Activated naive CD4-positive, alpha-beta T cell treated with anti-CD3 and anti-CD28 coated beads, Interleukin-2, amount 50 U/mL, for 24 hours (primary cell): ENCODE data around the gene MEIS1.
"Not testable (repeated sequence)": the region's sequence is repeated elsewhere in the genome, so short reads cannot be mapped to it uniquely, and the experiment has no call there.

Source experiments
- H3K27ac Mint-ChIP-seq: one replicate; pipeline ENCODE4 v1.8.0; 2021; ENCODE audit warnings: mild to moderate bottlenecking, mixed read lengths
- H3K27me3 Mint-ChIP-seq: one replicate; pipeline ENCODE4 v1.8.0; 2021; ENCODE audit warnings: mixed read lengths
- H3K36me3 Mint-ChIP-seq: one replicate; pipeline ENCODE4 v1.8.0; 2021; ENCODE audit warnings: mixed read lengths
- H3K4me1 Mint-ChIP-seq: one replicate; pipeline ENCODE4 v1.8.0; 2021; ENCODE audit warnings: mixed read lengths
- H3K4me3 Mint-ChIP-seq: one replicate; pipeline ENCODE4 v1.8.0; 2021; ENCODE audit warnings: mild to moderate bottlenecking, mixed read lengths
- H3K9me3 Mint-ChIP-seq: one replicate; pipeline ENCODE4 v1.8.0; 2021; ENCODE audit warnings: mixed read lengths

MEIS1 gene

DNA sequence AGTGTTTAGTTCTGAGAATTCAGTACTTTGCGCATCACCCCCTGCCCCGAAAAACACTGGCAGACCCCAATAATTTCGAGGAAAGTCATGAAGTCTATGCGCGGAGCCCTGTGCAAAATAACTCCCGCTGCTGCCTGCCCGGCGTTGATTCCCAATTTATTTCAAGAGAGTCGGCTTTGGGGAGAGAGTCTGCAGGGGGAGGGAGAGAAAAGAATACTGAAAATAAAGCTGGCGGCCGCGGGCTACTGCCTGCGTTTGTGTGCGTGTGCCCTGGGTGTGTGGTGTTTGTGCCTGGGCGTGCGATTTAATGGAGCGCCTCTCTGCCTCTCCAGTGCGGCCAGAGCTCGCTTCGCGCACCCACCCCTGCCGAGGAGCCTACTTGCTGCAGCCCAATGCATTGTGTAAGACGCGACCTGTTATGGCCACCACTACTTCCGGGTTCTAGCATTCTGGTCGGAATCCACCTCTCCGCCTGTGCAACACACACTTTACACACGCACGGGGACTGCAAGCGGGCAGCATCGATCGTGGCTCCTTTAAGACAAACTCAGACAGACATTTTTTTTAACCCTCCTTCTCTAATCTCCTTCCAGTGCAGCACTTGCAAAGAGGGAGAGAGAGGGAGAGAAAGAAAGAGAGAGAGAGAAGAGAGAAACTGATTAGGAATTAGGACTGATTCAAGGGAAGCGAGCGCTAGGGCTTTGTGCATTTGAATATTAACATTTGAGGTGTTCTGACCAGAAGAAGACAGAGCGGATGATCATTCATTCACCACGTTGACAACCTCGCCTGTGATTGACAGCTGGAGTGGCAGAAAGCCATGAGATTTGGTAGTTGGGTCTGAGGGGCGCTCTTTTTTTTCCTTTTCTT is at the start of gene MEIS1:
MEIS1 (plus strand) TSS at position 447 of the 870 bp plus-strand sequence. CDS start 732 bp downstream, outside the sequence.
- Mint-ChIP-seq H3K36me3 (no peaks in the 10 kb centered on the region), H3K27me3 (peaks cover 68% of the 10 kb centered on the region), H3K4me3 (peak within 1 kb of the TSS; percentile 86), H3K27ac (peak within 1 kb of the TSS; percentile 8), H3K9me3 (no peaks in the 10 kb centered on the region), H3K4me1 (peaks cover 27% of the 10 kb centered on the region)

DNA sequence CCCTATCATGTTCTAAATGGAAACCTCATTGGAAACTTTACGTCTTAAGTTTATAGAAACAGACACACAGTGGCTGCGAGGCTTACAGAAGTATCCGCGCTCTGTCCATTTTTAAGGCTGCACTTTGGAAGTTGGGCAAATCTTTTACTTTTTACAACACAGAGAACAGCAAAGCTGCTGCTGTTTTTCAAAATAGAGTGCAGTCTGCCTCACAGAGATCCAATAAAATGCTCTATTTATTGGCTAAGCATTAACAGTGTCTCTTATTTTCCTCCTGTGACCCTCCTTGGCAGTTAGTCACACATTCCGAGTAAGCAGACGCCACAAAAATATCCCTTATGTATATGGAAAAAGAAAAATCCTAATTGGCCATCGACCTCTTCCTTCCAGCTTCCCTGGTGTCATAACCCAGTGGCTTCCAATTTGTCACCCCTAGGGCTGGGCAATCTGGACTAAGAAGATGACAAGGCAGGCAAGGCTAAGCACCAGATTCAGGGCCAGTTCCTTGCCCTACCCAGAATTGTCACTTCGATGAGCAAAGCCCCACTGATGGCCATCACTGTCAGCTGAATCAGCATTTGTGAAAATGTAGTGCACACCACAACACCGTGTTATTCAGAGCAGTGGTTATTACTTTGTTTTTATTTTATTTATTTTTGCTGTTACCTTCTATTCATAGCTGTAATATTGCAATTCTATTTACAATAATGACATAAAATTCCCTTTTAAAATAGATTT is 47.7 kb upstream of the MEIS1 start:
- no peaks in the 10 kb centered on the region for H3K36me3 Mint-ChIP-seq
- H3K4me3 Mint-ChIP-seq: no peak overlapping the region
- H3K4me1 Mint-ChIP-seq: no peaks in the 10 kb centered on the region
- H3K27me3 Mint-ChIP-seq: no peaks in the 10 kb centered on the region
- no peaks in the 10 kb centered on the region for H3K9me3 Mint-ChIP-seq
- H3K27ac Mint-ChIP-seq: no peak overlapping the region

DNA sequence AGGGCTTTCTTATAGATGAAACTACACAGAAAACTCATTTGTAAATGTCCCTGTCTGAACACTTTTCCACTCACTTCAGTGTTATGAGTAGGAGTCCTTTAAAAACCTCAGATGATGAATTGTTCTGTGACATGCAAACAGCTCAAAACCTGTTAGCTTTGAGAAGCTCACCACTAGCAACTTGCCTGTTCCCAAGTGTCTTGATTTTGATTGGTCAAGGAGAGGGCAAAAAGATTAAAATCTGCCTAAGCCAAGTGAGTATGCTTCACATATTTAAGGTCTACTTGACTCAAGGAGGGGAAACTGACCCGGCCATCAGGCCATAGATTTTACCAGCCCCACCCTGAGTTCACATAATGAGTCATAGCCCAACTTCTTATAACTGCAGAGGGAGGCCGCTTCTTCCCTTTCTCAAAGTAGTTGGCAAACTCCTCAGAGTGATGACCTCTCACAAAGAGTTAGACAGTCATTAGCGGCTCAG is 45.2 kb upstream of the MEIS1 start:
- Mint-ChIP-seq H3K4me1 (no peaks in the 10 kb centered on the region), H3K36me3 (no peaks in the 10 kb centered on the region), H3K9me3 (no peaks in the 10 kb centered on the region), H3K4me3 (no peak overlapping the region), H3K27ac (no peak overlapping the region), H3K27me3 (no peaks in the 10 kb centered on the region)

DNA sequence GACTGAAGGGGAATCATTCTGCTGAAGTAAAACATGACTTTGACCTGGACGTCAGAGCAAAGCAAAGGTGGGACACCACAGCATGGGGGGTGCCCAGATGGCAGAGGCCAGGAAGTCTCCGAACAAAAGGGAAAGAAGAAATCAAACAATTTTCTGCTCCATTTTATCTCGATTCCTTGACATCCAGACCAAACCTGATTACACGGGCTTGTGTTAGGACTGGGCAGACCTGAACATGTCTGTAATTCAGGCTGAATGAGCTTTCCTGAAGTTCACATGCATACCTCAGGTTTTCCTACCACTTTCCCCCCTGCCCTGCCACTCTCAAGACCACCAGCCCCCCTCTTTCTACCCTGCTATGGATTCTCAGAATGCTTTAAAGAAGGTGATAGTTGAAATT is 44.8 kb upstream of the MEIS1 start:
- Mint-ChIP-seq H3K36me3 (no peaks in the 10 kb centered on the region), H3K27ac (no peak overlapping the region), H3K9me3 (no peaks in the 10 kb centered on the region), H3K27me3 (no peaks in the 10 kb centered on the region), H3K4me1 (no peaks in the 10 kb centered on the region), H3K4me3 (no peak overlapping the region)

DNA sequence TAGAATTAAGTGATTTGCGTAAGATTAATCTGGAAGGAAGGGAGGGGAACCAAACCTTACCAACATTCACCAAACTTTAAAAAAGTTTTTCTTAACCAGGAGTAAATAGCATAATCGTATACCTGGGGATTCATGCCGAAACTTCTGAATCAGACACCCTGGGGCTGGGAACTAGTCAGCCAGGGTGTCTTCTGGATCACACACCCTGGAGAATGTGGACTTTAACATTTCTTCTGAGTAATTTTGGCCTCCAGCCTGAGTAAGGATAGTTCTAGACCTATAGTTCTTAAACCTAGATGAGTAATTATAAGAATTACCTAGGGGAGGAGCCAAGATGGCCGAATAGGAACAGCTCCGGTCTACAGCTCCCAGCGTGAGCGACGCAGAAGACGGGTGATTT is 44.1 kb upstream of the MEIS1 start:
- no peak overlapping the region for H3K27ac Mint-ChIP-seq
- no peak overlapping the region for H3K4me3 Mint-ChIP-seq
- H3K36me3 Mint-ChIP-seq: no peaks in the 10 kb centered on the region
- H3K9me3 Mint-ChIP-seq: no peaks in the 10 kb centered on the region
- H3K4me1 Mint-ChIP-seq: no peaks in the 10 kb centered on the region
- H3K27me3 Mint-ChIP-seq: no peaks in the 10 kb centered on the region

DNA sequence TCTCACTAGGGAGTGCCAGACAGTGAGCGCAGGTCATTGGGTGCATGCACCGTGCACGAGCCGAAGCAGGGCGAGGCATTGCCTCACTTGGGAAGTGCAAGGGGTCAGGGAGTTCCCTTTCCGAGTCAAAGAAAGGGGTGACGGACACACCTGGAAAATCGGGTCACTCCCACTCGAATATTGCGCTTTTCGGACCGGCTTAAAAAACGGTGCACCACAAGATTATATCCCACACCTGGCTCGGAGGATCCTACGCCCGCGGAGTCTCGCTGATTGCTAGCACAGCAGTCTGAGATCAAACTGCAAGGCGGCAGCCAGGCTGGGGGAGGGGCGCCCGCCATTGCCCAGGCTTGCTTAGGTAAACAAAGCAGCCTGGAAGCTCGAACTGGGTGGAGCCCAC is 43.7 kb upstream of the MEIS1 start:
- H3K9me3 Mint-ChIP-seq, H3K4me3 Mint-ChIP-seq, H3K27ac Mint-ChIP-seq, H3K36me3 Mint-ChIP-seq, H3K4me1 Mint-ChIP-seq, H3K27me3 Mint-ChIP-seq: not testable (repeated sequence)

DNA sequence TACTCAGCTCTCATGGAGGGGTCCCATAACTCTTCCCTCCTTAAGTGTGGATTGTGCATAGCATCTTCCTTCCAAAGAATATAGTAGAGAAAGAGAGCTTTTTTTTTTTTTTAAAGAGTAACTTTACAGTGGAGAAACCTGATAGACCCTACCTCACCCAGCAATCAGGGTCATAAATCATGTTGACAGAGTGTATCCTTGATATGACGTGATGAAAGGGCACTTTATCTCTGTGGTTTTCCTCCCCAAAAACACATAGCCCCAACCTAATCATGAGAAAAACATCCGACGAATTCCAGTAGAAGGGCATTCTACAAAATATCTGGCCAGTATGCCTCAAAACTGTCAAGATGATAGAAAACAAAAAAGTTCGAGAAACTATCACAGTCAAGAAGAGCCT is 29.5 kb upstream of the MEIS1 start:
- H3K27ac Mint-ChIP-seq: no peak overlapping the region
- no peaks in the 10 kb centered on the region for H3K27me3 Mint-ChIP-seq
- no peaks in the 10 kb centered on the region for H3K36me3 Mint-ChIP-seq
- H3K4me3 Mint-ChIP-seq: no peak overlapping the region
- H3K4me1 Mint-ChIP-seq: no peaks in the 10 kb centered on the region
- peaks cover 13% of the 10 kb centered on the region for H3K9me3 Mint-ChIP-seq

DNA sequence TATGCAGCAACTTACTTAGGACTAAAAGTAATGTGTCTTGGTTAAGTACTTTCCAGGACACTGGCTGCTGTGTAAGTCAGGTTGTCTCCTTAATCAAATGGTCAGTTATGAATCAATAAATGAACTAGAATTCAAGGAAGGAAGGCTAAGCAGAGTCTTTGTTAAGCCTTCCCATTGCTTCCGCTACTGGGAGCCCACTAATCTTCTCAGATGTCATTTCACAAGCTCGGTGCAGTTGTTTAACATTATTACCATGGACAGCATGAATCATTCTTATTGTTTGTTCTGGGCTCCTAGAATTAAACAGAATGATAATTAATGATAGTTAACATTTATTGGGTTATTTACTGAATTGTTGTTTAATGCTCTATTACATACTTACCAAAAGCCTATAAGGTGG is 26.0 kb upstream of the MEIS1 start:
- Mint-ChIP-seq H3K4me1 (no peaks in the 10 kb centered on the region), H3K36me3 (no peaks in the 10 kb centered on the region), H3K9me3 (peaks cover under 1% of the 10 kb centered on the region)

DNA sequence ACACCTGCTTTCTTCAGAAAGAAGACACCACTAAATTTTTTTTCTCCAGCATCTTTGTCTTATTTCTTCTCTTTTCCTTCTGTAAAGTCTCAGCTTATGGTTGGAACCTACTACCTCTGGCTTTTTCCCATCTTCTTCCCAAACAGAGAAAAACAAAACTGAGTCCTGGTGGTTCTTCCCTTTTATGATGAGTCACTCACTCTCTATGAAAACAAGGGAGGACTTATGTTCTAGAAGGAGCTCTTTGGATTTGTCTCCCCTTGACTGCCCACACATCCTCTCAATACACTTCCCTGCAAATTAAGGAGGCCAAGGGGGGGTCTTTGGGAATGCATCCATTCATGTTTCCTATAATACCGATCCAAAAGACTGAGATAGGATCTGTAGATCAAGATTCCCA is 22.1 kb upstream of the MEIS1 start:
- H3K4me1 Mint-ChIP-seq: no peaks in the 10 kb centered on the region
- H3K36me3 Mint-ChIP-seq: no peaks in the 10 kb centered on the region
- peaks cover 3% of the 10 kb centered on the region for H3K27me3 Mint-ChIP-seq
- H3K27ac Mint-ChIP-seq: no peak overlapping the region
- H3K4me3 Mint-ChIP-seq: no peak overlapping the region
- H3K9me3 Mint-ChIP-seq: no peaks in the 10 kb centered on the region

More for the DNA sequence above, 26.0 kb upstream of the MEIS1 start:
- Mint-ChIP-seq H3K4me3 (no peak overlapping the region), H3K27me3 (peaks cover 3% of the 10 kb centered on the region), H3K27ac (no peak overlapping the region)

DNA sequence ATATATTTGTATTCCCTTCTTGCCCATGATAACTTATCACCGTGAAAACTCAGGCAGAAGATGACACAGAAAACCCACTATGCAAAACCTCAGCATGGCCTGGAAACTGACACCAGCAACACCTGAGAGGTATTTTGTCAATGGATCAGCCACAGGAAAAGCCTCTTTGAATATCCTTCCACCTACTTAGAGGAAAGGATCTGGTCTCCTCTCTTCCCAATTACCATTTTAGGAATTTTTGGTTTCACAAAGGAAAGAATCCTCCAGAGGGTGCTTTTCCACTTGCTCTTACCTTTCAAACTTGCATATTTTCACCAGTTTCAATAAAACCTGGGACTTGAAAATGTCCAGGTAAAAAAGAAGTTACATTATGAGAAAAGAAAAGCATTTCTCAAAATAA is 20.0 kb upstream of the MEIS1 start:
- Mint-ChIP-seq H3K27me3 (peaks cover 3% of the 10 kb centered on the region), H3K36me3 (no peaks in the 10 kb centered on the region), H3K4me1 (no peaks in the 10 kb centered on the region), H3K27ac (no peak overlapping the region), H3K9me3 (no peaks in the 10 kb centered on the region), H3K4me3 (no peak overlapping the region)

DNA sequence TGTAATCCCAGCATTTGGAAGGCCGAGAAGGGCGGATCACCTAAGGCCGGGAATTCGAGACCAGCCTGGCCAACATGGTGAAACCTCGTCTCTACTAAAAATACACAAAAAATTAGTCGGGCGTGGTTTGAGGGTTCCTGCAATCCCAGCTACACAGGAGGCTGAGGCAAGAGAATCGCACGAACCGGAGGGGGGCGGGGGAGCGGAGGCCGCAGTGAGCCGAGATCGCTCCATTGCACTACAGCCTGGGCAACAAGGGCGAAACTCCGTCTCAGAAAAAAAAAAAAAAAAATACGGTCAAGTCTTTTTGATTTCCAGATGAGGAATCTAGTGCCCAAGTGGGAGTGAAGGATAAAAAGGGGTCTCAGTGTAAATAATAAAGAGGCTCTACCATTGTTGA is 16.5 kb upstream of the MEIS1 start:
- Mint-ChIP-seq H3K4me1 (no peaks in the 10 kb centered on the region), H3K36me3 (no peaks in the 10 kb centered on the region), H3K9me3 (peaks cover 10% of the 10 kb centered on the region), H3K27ac (no peak overlapping the region), H3K27me3 (peaks cover 3% of the 10 kb centered on the region), H3K4me3 (no peak overlapping the region)

DNA sequence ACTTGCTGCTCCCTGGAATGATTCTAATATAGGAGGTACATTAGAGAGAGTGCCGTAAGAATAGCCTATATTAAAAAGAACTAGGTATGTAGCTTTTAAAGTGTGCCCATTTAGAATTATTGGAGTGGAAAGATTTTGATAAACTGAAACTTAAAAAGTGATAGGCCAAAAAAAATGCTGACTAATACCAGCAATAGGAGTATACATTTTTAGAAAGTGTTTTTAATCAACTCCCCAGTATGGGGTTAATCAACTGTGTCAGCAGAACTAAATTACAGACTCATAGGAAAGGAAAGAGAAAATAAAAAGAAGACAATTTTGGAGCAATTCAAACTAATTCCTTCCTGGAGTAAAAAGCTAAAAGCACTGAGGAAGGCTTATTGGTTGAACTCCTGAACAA is 13.3 kb upstream of the MEIS1 start:
- Mint-ChIP-seq H3K9me3 (peaks cover 10% of the 10 kb centered on the region), H3K27ac (no peak overlapping the region), H3K27me3 (peaks cover 16% of the 10 kb centered on the region), H3K4me1 (no peaks in the 10 kb centered on the region), H3K4me3 (no peak overlapping the region), H3K36me3 (no peaks in the 10 kb centered on the region)

DNA sequence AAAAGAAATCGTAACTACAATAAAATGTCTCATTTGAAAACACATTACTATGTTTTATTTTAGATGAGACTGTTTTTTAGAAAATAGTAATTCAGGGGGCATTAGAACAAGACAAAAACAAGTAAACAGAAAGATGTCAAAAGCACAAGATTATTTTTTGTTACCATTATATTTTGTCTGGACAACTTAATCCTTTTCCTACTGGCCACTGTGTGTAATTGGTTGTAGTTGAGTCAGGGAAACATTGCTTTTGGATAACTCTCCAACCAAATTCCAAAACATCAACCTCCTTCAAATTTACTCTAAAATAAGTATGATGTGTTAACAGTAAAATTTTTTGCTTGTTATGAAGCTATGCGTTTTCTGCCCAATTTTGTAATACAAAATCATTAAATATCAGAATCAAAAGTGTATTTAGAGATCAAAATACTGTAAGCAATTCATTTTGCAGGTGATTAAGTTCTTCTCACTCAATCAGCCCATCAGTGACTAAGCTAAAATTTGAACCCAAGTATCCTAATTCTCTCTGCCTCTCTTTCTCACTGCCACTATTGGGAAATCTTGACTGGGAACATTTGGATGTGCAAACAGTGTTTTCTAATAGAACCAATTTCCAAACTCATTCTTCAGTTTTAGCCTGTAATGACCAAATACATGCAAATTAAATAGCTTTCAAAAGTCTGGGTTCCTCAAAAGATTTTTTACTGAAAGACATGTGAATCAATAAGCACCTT is 11.4 kb upstream of the MEIS1 start:
- Mint-ChIP-seq H3K9me3 (peaks cover 10% of the 10 kb centered on the region), H3K4me1 (no peaks in the 10 kb centered on the region), H3K4me3 (no peak overlapping the region), H3K27me3 (peaks cover 26% of the 10 kb centered on the region), H3K27ac (no peak overlapping the region), H3K36me3 (no peaks in the 10 kb centered on the region)

DNA sequence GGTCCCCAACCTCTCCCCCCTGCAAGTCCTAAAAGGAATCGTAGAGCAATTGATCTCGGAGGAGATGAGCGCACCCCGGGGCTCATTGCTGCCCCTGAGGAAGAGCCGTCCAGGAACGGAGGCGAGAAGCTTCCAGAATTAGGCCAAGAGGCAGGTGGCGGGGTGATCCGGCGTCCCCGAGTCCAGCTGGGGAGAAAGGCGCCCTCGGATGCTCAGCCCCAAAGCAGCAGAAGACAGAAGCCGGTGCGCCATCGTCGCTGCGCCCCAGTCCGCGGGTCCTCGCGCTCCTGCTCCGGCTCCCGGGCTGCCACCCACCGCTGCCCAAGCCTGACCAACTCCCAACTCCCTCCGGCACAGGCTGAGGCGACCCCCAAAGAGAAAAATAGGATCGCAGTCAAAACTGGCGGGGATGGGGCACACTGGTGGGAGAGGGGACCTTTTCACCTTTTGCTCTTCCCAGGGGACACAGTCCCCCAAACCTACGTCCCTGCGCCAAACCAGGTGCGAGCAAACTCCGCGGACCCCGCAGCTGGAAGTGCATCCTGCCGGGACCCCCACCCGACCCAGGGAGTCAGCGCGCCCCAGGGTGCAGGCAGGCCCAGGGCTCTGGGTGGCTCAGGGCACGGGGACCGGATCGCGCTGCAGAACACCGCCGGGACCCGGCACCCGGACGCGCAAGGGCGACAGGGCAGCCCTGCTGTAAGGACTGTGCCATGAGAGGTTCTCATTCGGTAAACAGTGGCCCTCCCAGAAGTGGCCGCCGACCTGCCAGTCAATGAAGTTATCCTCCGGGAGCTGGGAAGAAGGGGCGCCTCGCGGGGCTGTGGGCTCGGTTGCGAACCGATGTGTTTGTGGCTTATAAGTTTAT is 8.4 kb upstream of the MEIS1 start:
- Mint-ChIP-seq H3K27me3 (peaks cover 48% of the 10 kb centered on the region), H3K27ac (no peak overlapping the region), H3K36me3 (no peaks in the 10 kb centered on the region), H3K9me3 (peaks cover 5% of the 10 kb centered on the region), H3K4me3 (no peak overlapping the region), H3K4me1 (no peaks in the 10 kb centered on the region)

DNA sequence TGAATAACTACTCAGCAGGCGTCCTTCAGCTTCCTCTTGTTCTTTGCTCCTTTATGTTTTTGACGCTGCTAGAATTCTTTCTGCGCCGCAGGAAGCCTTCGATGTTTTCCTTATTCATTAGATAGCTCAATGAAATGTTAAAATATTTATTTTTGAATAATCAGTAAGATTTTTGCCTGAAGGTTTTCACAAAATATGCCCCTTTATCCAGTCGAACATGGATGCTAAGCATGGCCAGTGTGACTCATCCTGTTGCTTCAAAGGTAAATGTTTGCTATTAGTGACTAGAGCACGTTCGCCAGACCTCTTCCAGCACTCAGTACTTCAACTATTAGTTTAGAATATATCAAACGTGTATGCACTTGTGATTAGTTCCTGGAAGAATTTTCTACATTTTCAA is 7.6 kb upstream of the MEIS1 start:
- Mint-ChIP-seq H3K27me3 (peaks cover 52% of the 10 kb centered on the region), H3K4me1 (peaks cover under 1% of the 10 kb centered on the region), H3K4me3 (no peak overlapping the region), H3K27ac (no peak overlapping the region), H3K9me3 (no peaks in the 10 kb centered on the region), H3K36me3 (no peaks in the 10 kb centered on the region)
